ENCODE data around the gene TMCC1.
"Not testable (repeated sequence)": the region's sequence is repeated elsewhere in the genome, so short reads cannot be mapped to it uniquely, and the experiment has no call there.

GRCh38 chr3:129901272-129901671 is 7.8 kb upstream of the TMCC1 start:
- TF ChIP-seq CTCF (IDR thresholded peaks at IDR 0.05; ENCODE audit: insufficient read depth, low read length); POLR2AphosphoS5 (IDR thresholded peaks at IDR 0.05; ENCODE audit: low read depth): not testable (repeated sequence)
